ENCODE data around the gene UBIAD1.

- TF ChIP-seq POLR2AphosphoS5 (IDR thresholded peaks at IDR 0.05; ENCODE audit: low read depth), result no peak
- TF ChIP-seq EZH2phosphoT487 (IDR thresholded peaks at IDR 0.05; ENCODE audit: unreplicated experiment), result no peak
- TF ChIP-seq EZH2 (IDR thresholded peaks at IDR 0.05; ENCODE audit: low read depth, unreplicated experiment), result no peak
- no peak for TF ChIP-seq CTCF (conservative IDR thresholded peaks at IDR 0.05; ENCODE audit: low read depth in 2 of 2)
- no peak for TF ChIP-seq CREB1 (CRISPR knock-in tag; IDR thresholded peaks at IDR 0.05; ENCODE audit: low read depth)
- no peak for TF ChIP-seq JUNB (IDR thresholded peaks at IDR 0.05; ENCODE audit: unreplicated experiment)
- TF ChIP-seq STAT1 (IDR thresholded peaks at IDR 0.05; ENCODE audit: unreplicated experiment), result no peak
- TF ChIP-seq ZNF114 (CRISPR knock-in tag; IDR thresholded peaks at IDR 0.05), result no peak
- no peak for TF ChIP-seq REST (IDR thresholded peaks at IDR 0.05; ENCODE audit: unreplicated experiment)
- TF ChIP-seq NANOG (IDR thresholded peaks at IDR 0.05; ENCODE audit: borderline replicate concordance), result no peak
- TF ChIP-seq ZNF331 (CRISPR knock-in tag; IDR thresholded peaks at IDR 0.05; ENCODE audit: low read depth), result no peak
Measured at GRCh38 chr1:11245904-11246719, 26.9 kb upstream of the UBIAD1 start.
